ENCODE measurements around the gene ANXA10.
"Not testable (repeated sequence)": the region's sequence is repeated elsewhere in the genome, so short reads cannot be mapped to it uniquely, and the experiment has no call there.

The ANXA10 gene

GRCh38 chr4:168119100-168119499 lies 26.8 kb downstream of the ANXA10 start:
- DNase-seq, result no peak

GRCh38 chr4:168119890-168120289 lies 27.6 kb downstream of the ANXA10 start:
- DNase-seq, result no peak

GRCh38 chr4:168120811-168121210 lies 28.5 kb downstream of the ANXA10 start:
- no peak for DNase-seq

- DNase-seq, result no peak
Measured at GRCh38 chr4:168124008-168124641, 31.8 kb downstream of the ANXA10 start.

GRCh38 chr4:168126952-168127351 lies 34.6 kb downstream of the ANXA10 start:
- no peak for DNase-seq

- DNase-seq, result no peak
Measured at GRCh38 chr4:168128601-168129000, 36.3 kb downstream of the ANXA10 start.

- DNase-seq, result no peak
Measured at GRCh38 chr4:168129046-168129772, 36.9 kb downstream of the ANXA10 start.

GRCh38 chr4:168129802-168130201 lies 37.5 kb downstream of the ANXA10 start:
- no peak for DNase-seq

GRCh38 chr4:168131196-168131595 lies 38.9 kb downstream of the ANXA10 start:
- no peak for DNase-seq

- no peak for DNase-seq
Measured at GRCh38 chr4:168134651-168135050, 42.3 kb downstream of the ANXA10 start.

- DNase-seq, result not testable (repeated sequence)
Measured at GRCh38 chr4:168135860-168136259, 43.5 kb downstream of the ANXA10 start.

- not testable (repeated sequence) for DNase-seq
Measured at GRCh38 chr4:168137695-168138094, 45.4 kb downstream of the ANXA10 start.

GRCh38 chr4:168138143-168138542 lies 45.8 kb downstream of the ANXA10 start:
- DNase-seq, result no peak

- no peak for DNase-seq
Measured at GRCh38 chr4:168139336-168139735, 47.0 kb downstream of the ANXA10 start.

- DNase-seq, result no peak
Measured at GRCh38 chr4:168141733-168142132, 49.4 kb downstream of the ANXA10 start.

GRCh38 chr4:168143601-168144000 lies 51.3 kb downstream of the ANXA10 start:
- DNase-seq, result no peak

- no peak for DNase-seq
Measured at GRCh38 chr4:168150420-168151050, 58.2 kb downstream of the ANXA10 start.

GRCh38 chr4:168151327-168151726 lies 59.0 kb downstream of the ANXA10 start:
- no peak for DNase-seq

- DNase-seq, result no peak
Measured at GRCh38 chr4:168152837-168153500, 60.6 kb downstream of the ANXA10 start.

- peak; percentile 46 for DNase-seq
Measured at GRCh38 chr4:168153596-168154440, 61.5 kb downstream of the ANXA10 start.

- no peak for DNase-seq
Measured at GRCh38 chr4:168154546-168155277, 62.4 kb downstream of the ANXA10 start.

- no peak for DNase-seq
Measured at GRCh38 chr4:168162604-168163003, 70.3 kb downstream of the ANXA10 start.

Data from activated T-cell treated with anti-CD3 and anti-CD28 coated beads, Interleukin-2, amount 50 U/mL, for 1 hour (primary cell).